ENCODE results near the gene TDRD9. TPM values are rescaled to one million over a fixed set of nuclear protein-coding genes. Genes with fewer than 3 reads are reported as not detected.

The TDRD9 gene
- total and polyA plus RNA-seq, 8 donors, result 0.85 to 8.8 (median 2.4) TPM; not detected in 2

DNA sequence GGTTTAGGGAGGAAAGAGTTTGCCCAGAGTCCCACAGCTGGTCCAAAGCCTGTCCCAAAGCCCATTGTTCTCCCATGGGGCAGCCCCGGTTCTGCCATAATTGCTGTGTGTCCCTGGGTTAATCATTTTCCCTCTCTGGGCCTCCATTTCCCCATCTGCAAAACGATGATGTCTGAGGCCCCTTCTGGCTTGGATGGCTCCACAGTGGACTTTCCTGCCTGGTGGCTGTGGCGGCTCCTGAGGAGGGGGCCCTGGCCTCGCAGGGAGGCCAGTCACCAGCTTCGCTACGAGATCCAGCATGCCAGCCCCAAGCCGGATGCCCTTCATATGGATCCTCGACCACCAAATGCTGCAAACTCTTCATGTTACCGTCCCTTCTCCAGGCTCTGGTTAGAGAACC is 43.4 kb upstream of the TDRD9 start:
- Histone ChIP-seq H3K36me3 (no peaks in the 10 kb centered on the region), H3K9me3 (no peaks in the 10 kb centered on the region), H3K27ac (no peak overlapping the region), H3K27me3 (no peaks in the 10 kb centered on the region), H3K4me3 (no peak overlapping the region), H3K4me1 (peaks cover 46 to 65% (median 59%) of the 10 kb centered on the region in 4 donors)
- no peak for TF ChIP-seq EP300 (IDR thresholded peaks at IDR 0.05)
- no peak for TF ChIP-seq POLR2A (IDR thresholded peaks at IDR 0.05)
- TF ChIP-seq, protein P1, sequence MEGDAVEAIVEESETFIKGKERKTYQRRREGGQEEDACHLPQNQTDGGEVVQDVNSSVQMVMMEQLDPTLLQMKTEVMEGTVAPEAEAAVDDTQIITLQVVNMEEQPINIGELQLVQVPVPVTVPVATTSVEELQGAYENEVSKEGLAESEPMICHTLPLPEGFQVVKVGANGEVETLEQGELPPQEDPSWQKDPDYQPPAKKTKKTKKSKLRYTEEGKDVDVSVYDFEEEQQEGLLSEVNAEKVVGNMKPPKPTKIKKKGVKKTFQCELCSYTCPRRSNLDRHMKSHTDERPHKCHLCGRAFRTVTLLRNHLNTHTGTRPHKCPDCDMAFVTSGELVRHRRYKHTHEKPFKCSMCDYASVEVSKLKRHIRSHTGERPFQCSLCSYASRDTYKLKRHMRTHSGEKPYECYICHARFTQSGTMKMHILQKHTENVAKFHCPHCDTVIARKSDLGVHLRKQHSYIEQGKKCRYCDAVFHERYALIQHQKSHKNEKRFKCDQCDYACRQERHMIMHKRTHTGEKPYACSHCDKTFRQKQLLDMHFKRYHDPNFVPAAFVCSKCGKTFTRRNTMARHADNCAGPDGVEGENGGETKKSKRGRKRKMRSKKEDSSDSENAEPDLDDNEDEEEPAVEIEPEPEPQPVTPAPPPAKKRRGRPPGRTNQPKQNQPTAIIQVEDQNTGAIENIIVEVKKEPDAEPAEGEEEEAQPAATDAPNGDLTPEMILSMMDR (IDR thresholded peaks at IDR 0.05), result no peak
- TF ChIP-seq POLR2AphosphoS5 (IDR thresholded peaks at IDR 0.05), result no peak
- intact Hi-C loops (cut with DNase I; ENCODE audit: low total_unique reads), result no loop called here
- WGBS, 5 donors, result 88 to 97% (median 93%) methylated on average over 9 of the region's 9 CpGs
- no peak for DNase-seq

DNA sequence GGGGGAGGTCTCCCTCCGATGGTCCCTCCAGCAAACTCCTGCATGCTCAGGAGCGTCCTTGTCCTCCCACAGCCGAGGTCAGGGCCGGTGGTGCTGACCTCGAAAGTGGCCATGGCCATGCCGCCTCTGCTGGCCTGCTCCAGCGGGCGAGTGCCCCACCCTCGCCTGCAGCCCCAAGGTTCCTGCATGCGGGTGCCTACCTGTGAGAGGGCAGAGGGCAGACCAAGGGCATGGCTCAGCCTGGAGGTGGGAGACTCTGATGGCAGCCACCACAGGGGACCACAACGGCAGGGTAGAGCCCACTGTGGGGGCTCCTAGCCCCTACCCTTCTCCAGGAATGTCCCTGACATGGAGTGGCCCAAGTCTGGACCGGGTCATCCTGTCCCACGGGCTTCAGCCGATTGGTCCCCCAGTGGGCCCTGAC is 42.7 kb upstream of the TDRD9 start:
- TF ChIP-seq, protein P1 (IDR thresholded peaks at IDR 0.05), result no peak
- TF ChIP-seq POLR2AphosphoS5 (IDR thresholded peaks at IDR 0.05) (no peak), POLR2A (IDR thresholded peaks at IDR 0.05) (no peak), EP300 (IDR thresholded peaks at IDR 0.05) (no peak)
- peaks cover 46 to 65% (median 59%) of the 10 kb centered on the region in 4 donors for H3K4me1 ChIP-seq
- intact Hi-C loops (cut with DNase I; ENCODE audit: low total_unique reads), result no loop called here
- H3K36me3 ChIP-seq, result no peaks in the 10 kb centered on the region
- no peaks in the 10 kb centered on the region for H3K27me3 ChIP-seq
- no peak overlapping the region for H3K4me3 ChIP-seq
- DNase-seq, result no peak
- H3K27ac ChIP-seq, result no peak overlapping the region
- H3K9me3 ChIP-seq, result no peaks in the 10 kb centered on the region
- WGBS, 5 donors, result 73 to 91% (median 79%) methylated on average over 7 to 14 of the region's 14 CpGs

DNA sequence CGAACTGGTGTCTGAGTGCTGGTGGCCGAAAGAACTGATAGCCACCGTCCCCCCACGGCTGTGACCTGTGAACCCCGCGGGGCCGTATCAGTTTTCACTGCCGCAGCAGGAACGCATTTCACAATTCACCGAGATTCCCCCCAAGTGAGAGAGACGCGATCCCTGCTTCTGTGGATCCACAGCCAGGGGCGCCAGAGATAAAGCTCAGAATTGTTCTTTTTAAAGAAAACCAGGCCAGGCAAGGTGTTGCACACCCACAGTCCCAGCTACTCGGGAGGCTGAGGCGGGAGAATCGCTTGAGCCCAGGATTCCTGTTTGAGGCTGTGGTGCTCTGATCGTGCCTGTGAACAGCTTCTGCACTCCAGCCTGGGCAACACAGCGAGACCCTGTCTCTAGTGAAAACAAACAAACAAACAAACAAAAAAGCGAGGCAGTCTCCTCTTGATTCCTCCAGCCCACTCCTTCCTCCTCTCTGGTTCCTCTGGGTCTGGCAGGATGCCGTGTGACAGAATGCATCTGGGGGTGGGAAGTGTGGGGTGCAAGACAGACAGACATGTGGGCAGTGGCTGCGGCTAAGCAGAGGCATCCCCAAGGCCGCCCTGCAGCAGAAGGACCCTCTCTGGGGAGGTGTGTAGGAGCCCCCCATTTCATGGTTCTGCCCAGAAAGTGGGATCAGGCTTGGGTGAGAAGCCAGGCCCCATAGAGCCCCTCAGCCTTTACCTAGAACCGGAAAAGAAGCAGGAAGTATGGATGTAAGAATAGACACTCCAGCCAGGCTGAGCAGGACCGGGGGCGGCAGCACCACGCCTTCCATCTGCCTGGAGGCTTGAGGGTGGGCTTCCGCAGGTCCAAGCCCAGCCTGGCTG is 41.7 kb upstream of the TDRD9 start:
- H3K27me3 ChIP-seq, result no peaks in the 10 kb centered on the region
- TF ChIP-seq POLR2A (IDR thresholded peaks at IDR 0.05), result no peak
- no peak for DNase-seq
- no peaks in the 10 kb centered on the region for H3K9me3 ChIP-seq
- peak overlapping the region in 1 of 5 donors; percentile 78 for H3K27ac ChIP-seq
- no peak overlapping the region for H3K4me3 ChIP-seq
- WGBS, 5 donors, result 67 to 80% (median 74%) methylated on average over 24 to 27 of the region's 27 CpGs
- H3K4me1 ChIP-seq, result peaks cover 44 to 65% (median 59%) of the 10 kb centered on the region in 4 donors
- intact Hi-C loops (cut with DNase I; ENCODE audit: low total_unique reads), result no loop called here
- no peaks in the 10 kb centered on the region for H3K36me3 ChIP-seq

DNA sequence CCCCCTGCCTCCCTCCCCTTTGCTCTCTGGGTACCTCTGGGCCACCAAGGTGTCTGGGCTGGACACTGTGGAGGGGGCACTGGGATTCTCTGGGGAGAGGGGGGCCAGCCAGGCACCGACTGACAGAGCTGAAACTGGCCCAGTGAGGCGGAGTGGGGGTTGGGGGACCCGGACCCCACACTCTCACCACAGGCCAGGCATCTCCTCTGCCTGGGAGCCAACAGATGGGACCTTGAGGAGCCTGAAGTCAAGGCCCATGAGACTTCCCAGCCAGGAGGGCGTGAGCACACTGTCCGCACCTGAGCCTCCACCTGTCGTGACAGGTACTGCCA is 41.1 kb upstream of the TDRD9 start:
- H3K4me1 ChIP-seq, result peaks cover 41 to 64% (median 59%) of the 10 kb centered on the region in 4 donors
- WGBS, 5 donors, result 81 to 97% (median 87%) methylated on average over 6 of the region's 6 CpGs
- no peak overlapping the region for H3K4me3 ChIP-seq
- H3K36me3 ChIP-seq, result no peaks in the 10 kb centered on the region
- no peaks in the 10 kb centered on the region for H3K9me3 ChIP-seq
- no peaks in the 10 kb centered on the region for H3K27me3 ChIP-seq
- DNase-seq, result no peak
- intact Hi-C loops (cut with DNase I; ENCODE audit: low total_unique reads), result no loop called here
- H3K27ac ChIP-seq, result peak overlapping the region in 1 of 5 donors; percentile 78
- TF ChIP-seq, protein P1 (IDR thresholded peaks at IDR 0.05), result no peak
- TF ChIP-seq POLR2AphosphoS5 (IDR thresholded peaks at IDR 0.05), result no peak
- TF ChIP-seq POLR2A (IDR thresholded peaks at IDR 0.05), result no peak
- no peak for TF ChIP-seq EP300 (IDR thresholded peaks at IDR 0.05)

Data from stomach (tissue), 9 donors.